ENCODE results near the gene AP4B1.

The AP4B1 gene

DNA sequence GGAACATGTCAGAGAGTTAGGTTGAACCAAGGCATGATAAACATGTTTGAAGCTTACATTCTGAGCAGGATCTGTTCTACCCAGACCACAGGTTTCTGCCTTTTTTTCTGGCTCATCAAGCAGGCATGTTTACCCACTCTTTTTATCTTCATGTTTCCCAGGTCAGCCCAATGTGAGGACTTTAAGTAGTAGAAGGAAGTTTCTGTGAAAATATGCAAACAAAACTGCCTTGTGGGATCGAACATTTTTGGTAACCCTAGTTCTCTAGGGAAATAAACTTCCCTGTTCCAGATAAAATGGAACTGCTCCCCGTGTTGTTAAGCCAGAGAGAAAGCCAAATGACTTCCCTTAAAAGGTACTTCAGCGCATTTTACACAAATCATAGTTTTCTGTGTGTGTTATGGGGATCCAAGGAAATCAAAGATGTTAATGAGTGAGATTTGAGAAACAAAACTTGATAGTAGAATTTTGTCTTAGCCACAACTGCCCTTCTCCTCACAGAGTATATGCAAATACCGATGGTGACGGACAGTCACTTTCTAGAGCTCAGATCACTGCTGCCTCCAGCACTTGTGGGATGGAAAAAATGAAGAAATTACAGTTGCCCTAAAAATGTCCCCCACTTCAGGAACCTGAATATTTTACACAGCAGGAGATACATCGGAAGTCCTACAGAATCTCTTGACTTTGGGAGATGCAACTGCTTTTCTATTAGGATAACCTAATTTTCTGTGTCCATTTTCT is 23.8 kb upstream of the AP4B1 start:
- Histone ChIP-seq H2AFZ (ENCODE audit: low read depth, low read length) (peak overlapping the region; percentile 70), H3K27me3 (ENCODE audit: insufficient read depth, low read length) (peaks cover under 1% of the 10 kb centered on the region), H3K9me3 (ENCODE audit: low read length) (no peaks in the 10 kb centered on the region), H3K4me3 (ENCODE audit: low read length) (peak overlapping the region; percentile 78), H3K36me3 (ENCODE audit: insufficient read depth, low read length) (no peaks in the 10 kb centered on the region), H3K4me1 (ENCODE audit: insufficient read depth, low read length) (peaks cover 30% of the 10 kb centered on the region)

DNA sequence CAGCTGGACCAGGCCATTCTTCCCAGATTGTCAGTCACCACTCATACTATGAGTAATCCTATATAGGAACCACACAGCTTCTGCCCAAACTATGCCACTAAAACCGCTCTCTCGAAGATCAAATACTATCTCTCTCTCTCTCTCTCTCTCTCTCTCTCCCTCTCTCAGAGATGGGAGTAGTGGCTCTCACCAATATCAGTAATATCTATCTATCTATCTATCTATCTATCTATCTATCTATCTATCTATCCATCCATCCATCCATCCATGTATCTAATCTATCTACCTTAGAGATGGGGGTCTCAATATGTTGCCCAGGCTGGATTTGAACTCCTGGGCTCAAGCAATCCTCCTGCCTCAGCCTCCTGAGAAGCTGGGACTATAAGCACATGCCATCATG is 19.9 kb upstream of the AP4B1 start:
- H3K4me3 ChIP-seq (ENCODE audit: low read length): no peak overlapping the region
- peaks cover 12% of the 10 kb centered on the region for H3K4me1 ChIP-seq (ENCODE audit: insufficient read depth, low read length)
- H3K9me3 ChIP-seq (ENCODE audit: low read length): no peaks in the 10 kb centered on the region
- no peaks in the 10 kb centered on the region for H3K36me3 ChIP-seq (ENCODE audit: insufficient read depth, low read length)
- no peak overlapping the region for H2AFZ ChIP-seq (ENCODE audit: low read depth, low read length)
- peaks cover 3% of the 10 kb centered on the region for H3K27me3 ChIP-seq (ENCODE audit: insufficient read depth, low read length)

DNA sequence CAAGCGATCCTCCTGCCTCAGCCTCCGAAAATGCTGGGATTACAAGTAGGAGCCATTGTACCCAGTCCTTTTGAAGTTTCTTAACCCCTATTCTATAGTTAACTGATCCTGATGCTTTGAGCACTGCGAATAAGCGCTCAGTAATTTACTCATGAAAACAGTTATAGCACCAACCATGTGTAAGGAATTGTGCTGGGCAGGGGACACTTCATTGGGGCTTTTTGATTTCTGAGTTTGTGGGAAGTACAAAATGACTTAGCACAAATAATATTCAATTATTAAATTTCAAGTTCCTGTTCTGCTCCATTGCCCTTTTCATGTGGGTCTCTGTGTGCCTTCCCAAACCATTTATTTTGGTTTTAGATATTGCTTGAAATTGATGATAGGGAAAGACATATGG is 18.4 kb upstream of the AP4B1 start:
- Histone ChIP-seq H2AFZ (ENCODE audit: low read depth, low read length) (no peak overlapping the region), H3K4me3 (ENCODE audit: low read length) (no peak overlapping the region), H3K9me3 (ENCODE audit: low read length) (no peaks in the 10 kb centered on the region), H3K36me3 (ENCODE audit: insufficient read depth, low read length) (no peaks in the 10 kb centered on the region), H3K4me1 (ENCODE audit: insufficient read depth, low read length) (peaks cover under 1% of the 10 kb centered on the region), H3K27me3 (ENCODE audit: insufficient read depth, low read length) (peaks cover 3% of the 10 kb centered on the region)

DNA sequence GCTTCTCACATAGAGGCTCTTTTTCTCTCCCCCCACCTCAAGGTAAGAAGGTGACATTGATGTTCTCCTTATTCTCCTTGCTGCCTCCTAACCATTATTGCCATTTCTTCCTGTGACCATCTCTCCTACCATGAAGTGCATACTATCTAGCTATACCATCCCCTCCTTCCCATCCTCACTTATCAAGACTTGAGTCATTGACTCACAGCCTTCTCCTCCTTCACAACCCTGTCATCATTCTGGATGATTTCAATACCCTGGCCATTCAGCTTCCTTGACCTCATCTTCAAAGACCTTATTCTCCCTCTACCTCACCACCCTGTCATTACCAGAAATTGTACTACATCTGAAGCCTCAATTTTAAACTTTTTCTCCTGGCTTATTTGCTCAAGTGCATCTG is 13.6 kb upstream of the AP4B1 start:
- Histone ChIP-seq H3K27me3 (ENCODE audit: insufficient read depth, low read length) (peaks cover 1% of the 10 kb centered on the region), H3K4me1 (ENCODE audit: insufficient read depth, low read length) (no peaks in the 10 kb centered on the region), H3K4me3 (ENCODE audit: low read length) (no peak overlapping the region), H2AFZ (ENCODE audit: low read depth, low read length) (no peak overlapping the region), H3K9me3 (ENCODE audit: low read length) (no peaks in the 10 kb centered on the region), H3K36me3 (ENCODE audit: insufficient read depth, low read length) (no peaks in the 10 kb centered on the region)

DNA sequence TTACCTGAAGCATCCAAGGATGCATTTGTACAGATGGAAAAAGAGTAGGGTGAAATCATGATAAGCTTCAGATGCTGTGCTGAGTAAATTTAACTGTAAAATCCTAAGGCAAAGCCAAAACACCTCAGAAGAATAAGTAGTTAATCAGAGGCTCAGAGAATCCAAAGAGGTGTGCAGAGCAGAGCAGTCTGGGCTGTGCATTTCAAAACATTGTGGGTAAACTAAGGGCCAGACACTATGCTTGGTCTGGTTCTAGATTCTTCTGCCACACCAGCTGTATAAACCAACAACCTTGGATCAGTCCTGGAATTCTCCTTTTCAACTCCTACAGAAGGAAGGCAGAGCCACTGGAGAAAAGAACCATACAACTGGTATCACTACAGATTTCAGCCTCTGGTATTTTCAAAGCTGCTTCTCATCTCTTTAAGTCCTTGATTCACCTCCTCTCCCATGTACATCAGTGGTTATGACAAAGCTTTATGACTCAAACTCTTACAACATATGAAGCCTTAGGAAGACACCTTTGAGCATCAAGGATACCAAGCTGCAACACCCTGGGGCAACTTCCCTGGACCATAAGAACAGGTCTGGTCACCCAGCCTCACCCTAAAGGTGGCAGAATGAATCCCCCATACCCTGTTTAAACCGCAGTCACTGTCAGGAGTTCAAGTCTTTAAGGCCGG is 12.9 kb upstream of the AP4B1 start:
- Histone ChIP-seq H3K4me3 (ENCODE audit: low read length) (no peak overlapping the region), H3K4me1 (ENCODE audit: insufficient read depth, low read length) (no peaks in the 10 kb centered on the region), H3K9me3 (ENCODE audit: low read length) (no peaks in the 10 kb centered on the region), H3K27me3 (ENCODE audit: insufficient read depth, low read length) (no peaks in the 10 kb centered on the region), H2AFZ (ENCODE audit: low read depth, low read length) (no peak overlapping the region), H3K36me3 (ENCODE audit: insufficient read depth, low read length) (peaks cover 6% of the 10 kb centered on the region)

DNA sequence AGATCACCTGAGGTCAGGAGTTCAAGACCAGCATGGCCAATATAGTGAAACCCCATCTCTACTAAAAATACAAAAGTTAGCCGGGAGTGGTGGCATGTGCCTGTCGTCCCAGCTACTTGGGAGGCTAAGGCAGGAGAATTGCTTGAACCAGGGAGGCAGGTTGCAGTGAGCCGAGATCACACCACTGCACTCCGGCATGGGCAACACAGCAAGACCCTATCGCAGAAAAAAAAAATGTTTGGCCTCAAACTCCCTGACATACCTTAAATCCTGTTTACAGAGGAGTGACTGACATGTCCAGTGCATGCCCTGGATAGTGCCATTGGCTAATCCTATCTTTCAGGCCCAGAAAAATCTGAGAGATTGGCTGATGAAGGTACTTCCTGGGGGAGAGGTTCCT is 12.4 kb upstream of the AP4B1 start:
- no peaks in the 10 kb centered on the region for H3K4me1 ChIP-seq (ENCODE audit: insufficient read depth, low read length)
- H3K4me3 ChIP-seq (ENCODE audit: low read length): no peak overlapping the region
- no peak overlapping the region for H2AFZ ChIP-seq (ENCODE audit: low read depth, low read length)
- no peaks in the 10 kb centered on the region for H3K27me3 ChIP-seq (ENCODE audit: insufficient read depth, low read length)
- no peaks in the 10 kb centered on the region for H3K9me3 ChIP-seq (ENCODE audit: low read length)
- peaks cover 11% of the 10 kb centered on the region for H3K36me3 ChIP-seq (ENCODE audit: insufficient read depth, low read length)

DNA sequence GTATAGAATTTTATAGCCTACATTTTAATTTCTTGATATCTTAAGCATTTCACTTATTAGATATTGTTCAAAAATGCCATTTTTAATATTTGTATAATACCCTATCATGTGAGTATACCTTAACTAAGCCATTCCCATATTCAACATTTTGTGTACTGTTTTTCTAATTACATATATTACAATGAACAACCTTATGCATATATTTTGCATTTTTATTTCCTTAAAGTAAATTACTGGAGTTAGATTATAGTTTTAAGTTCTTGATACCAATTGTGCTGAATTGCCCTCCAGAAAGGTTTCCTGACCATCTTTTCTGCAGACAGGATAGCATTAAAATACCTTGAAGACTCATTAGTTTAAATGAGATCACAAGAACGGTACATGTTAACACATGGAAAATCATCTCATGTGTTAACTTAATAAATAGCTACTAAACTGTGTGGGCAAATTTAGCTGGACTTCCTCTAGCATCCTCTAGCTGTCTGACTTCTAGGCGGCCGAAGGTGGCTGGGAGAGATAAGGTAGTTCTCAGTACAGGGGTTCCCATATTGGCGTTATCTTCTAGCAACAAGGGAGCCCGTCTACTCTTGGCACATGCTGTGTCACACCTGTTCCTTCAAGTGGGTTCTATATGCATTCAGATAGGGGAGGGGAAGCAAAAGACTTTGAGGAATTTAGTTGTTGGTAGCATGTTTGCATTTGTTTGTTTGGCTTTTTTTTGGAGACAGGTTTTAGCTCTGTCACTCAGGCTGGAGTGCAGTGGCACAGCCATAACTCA is 9.5 kb upstream of the AP4B1 start:
- Histone ChIP-seq H3K36me3 (ENCODE audit: insufficient read depth, low read length) (peaks cover 30% of the 10 kb centered on the region), H3K4me1 (ENCODE audit: insufficient read depth, low read length) (no peaks in the 10 kb centered on the region), H3K4me3 (ENCODE audit: low read length) (no peak overlapping the region), H3K27me3 (ENCODE audit: insufficient read depth, low read length) (no peaks in the 10 kb centered on the region), H2AFZ (ENCODE audit: low read depth, low read length) (no peak overlapping the region), H3K9me3 (ENCODE audit: low read length) (no peaks in the 10 kb centered on the region)

DNA sequence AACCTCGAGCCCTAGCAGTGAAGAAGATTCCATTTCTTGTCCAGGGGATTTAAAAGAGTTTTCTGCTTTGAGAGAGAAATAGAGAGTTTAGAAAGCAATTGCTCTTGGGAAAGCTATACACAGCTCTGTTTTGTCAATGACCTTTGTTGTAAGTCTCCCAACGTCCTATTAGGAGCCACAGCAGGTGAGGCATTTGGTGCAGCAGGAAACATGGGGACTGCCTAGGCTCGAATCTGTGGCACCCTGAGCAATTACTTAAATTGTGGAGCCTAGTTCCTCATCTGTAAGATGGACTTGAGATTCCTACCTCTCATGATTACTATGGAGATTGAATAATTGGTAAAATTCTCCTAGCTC is 8.7 kb upstream of the AP4B1 start:
- Histone ChIP-seq H3K4me3 (ENCODE audit: low read length) (no peak overlapping the region), H3K4me1 (ENCODE audit: insufficient read depth, low read length) (no peaks in the 10 kb centered on the region), H3K36me3 (ENCODE audit: insufficient read depth, low read length) (peaks cover 37% of the 10 kb centered on the region), H3K27me3 (ENCODE audit: insufficient read depth, low read length) (no peaks in the 10 kb centered on the region), H3K9me3 (ENCODE audit: low read length) (no peaks in the 10 kb centered on the region), H2AFZ (ENCODE audit: low read depth, low read length) (no peak overlapping the region)

DNA sequence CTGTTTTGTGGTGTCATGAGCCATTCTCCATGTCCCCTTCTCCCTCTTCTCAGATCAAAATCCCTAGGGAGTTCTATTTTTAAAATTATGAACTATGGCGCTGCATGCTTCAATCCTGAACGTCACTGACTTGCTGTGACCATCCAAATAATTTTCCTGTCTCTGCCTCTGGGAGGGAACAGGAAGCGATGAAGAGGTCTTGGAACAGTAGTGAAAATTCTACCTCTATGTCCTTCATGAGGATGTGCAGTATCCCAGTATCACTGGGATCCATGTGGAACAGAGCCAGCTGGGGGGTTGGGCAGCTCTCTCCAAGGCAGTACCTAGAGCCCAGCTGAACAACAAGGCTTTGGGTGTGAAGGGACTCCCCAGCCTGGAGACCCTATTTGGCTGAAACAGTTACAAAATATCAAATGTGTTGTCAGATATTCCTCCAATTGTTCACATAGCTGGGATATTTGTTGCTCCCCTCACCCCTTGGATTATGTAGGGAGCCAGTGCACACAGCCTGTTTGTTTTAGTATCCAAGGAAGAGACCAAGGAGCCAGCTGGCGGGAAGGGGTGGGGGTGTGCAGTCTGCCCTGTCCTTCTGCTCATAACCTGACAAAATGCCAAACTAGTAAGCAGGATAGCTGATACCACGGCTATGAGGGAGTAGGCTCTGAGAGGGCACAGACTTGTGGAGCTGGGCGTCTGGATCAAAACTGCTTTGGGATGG is 8.2 kb upstream of the AP4B1 start:
- H2AFZ ChIP-seq (ENCODE audit: low read depth, low read length): no peak overlapping the region
- H3K27me3 ChIP-seq (ENCODE audit: insufficient read depth, low read length): no peaks in the 10 kb centered on the region
- no peaks in the 10 kb centered on the region for H3K9me3 ChIP-seq (ENCODE audit: low read length)
- H3K4me1 ChIP-seq (ENCODE audit: insufficient read depth, low read length): no peaks in the 10 kb centered on the region
- H3K4me3 ChIP-seq (ENCODE audit: low read length): no peak overlapping the region
- H3K36me3 ChIP-seq (ENCODE audit: insufficient read depth, low read length): peaks cover 43% of the 10 kb centered on the region

DNA sequence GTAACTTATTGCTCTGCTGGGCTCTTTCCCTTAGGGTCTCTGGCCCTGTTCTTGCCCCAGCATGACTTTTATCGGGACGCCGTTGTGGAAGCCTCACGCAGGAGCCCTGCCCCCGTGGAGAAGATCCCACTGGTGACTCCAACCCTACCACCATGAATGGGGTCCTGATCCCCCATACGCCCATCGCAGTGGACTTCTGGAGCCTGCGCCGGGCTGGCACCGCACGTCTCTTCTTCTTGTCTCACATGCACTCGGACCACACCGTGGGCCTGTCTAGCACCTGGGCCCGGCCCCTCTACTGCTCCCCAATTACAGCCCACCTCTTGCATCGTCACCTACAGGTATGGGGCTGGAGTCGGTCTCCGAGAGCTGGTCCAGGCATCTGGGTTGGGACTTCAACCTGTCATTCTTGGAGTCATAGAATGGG is 849 bp upstream of the AP4B1 start:
- Histone ChIP-seq H2AFZ (ENCODE audit: low read depth, low read length) (peak overlapping the region; percentile 85), H3K4me3 (ENCODE audit: low read length) (peak overlapping the region; percentile 65), H3K36me3 (ENCODE audit: insufficient read depth, low read length) (peaks cover 28% of the 10 kb centered on the region), H3K27me3 (ENCODE audit: insufficient read depth, low read length) (no peaks in the 10 kb centered on the region), H3K4me1 (ENCODE audit: insufficient read depth, low read length) (peaks cover 8% of the 10 kb centered on the region), H3K9me3 (ENCODE audit: low read length) (no peaks in the 10 kb centered on the region)

DNA sequence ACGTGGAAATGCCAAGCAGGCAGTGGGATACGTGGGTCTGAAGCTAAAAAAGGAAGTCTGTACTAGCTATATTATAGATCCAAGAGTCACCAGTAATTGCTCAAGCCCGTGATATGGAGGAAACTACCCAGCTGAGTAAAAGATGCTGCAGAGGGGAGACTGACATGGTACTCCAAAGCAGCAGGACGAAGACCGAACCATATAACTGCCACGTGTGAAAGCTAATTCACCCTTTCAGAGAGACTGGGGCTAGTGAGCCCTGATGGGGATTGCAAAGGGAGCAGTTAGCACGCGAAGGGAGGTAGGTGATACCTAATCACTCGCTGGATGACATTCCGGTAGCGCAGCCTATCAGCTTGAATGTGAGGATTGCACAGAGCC is 316 bp downstream of the AP4B1 start:
- Histone ChIP-seq H3K4me3 (ENCODE audit: low read length) (peak overlapping the region; percentile 65), H3K4me1 (ENCODE audit: insufficient read depth, low read length) (peaks cover 8% of the 10 kb centered on the region), H3K36me3 (ENCODE audit: insufficient read depth, low read length) (peaks cover 32% of the 10 kb centered on the region), H3K9me3 (ENCODE audit: low read length) (no peaks in the 10 kb centered on the region), H3K27me3 (ENCODE audit: insufficient read depth, low read length) (no peaks in the 10 kb centered on the region), H2AFZ (ENCODE audit: low read depth, low read length) (peak overlapping the region; percentile 78)

DNA sequence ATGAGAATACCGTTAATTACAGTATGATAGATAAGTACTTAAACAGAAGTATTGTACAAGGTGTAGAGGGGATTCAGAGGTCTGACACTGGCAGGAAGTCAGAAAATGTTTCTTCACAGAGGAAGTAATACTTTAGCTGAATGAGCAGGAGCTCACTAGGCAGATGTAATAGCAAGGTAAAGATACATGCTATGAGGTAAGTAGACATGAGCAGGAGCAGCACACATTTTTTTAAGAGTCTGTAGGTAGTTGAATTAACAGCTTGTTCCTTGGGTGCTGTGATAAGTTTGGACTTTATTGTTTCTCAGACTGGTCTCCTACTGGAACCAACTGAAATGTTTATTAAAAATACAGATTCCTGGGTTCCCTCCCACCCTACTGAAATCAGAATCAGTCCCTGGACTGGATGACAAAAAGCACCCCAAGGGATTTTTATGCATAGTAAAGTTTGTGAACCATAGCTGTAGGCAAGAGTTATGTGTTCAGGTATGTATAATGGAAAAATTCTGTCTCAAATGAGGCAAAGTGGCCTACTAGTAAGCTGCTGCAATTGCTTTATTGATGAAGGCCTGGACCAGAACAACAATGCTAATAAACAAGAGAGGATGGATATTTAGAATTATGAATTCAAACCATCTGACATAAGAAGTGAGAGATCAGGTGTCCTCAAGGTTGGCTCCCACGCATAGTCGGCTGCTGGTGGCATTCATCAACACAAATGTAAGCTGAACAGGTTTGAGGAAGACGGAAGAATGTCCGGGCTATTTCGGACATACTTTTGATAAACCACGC is 902 bp downstream of the AP4B1 start:
- Histone ChIP-seq H3K4me1 (ENCODE audit: insufficient read depth, low read length) (peaks cover 8% of the 10 kb centered on the region), H3K36me3 (ENCODE audit: insufficient read depth, low read length) (peaks cover 32% of the 10 kb centered on the region), H2AFZ (ENCODE audit: low read depth, low read length) (no peak overlapping the region), H3K4me3 (ENCODE audit: low read length) (peak overlapping the region; percentile 65), H3K9me3 (ENCODE audit: low read length) (no peaks in the 10 kb centered on the region), H3K27me3 (ENCODE audit: insufficient read depth, low read length) (no peaks in the 10 kb centered on the region)

Data from neuron (in vitro differentiated cells).